OCI-LY7 (cell line): ENCODE measurements around the gene ZNF80. TPM values are rescaled to one million over a fixed set of nuclear protein-coding genes. Genes with fewer than 3 reads are reported as not detected.

ENCODE experiments used
- BruUV-seq: library from RNA; stranded (reverse); fragments of 400-500 nt; replicated peaks from 2 replicates; lab custom pipeline; 2021; lab: Mats Ljungman, UMichigan
- CTCF ChIA-PET: fragments of 300-600 bp; sonication (Branson Sonifier 250); formaldehyde crosslinking; loops from one replicate; lab custom pipeline; 2022; ENCODE audit warnings: antibody characterized with exemption; ENCODE audit not compliant: unreplicated experiment; lab: Charles Lee
- POLR2A ChIA-PET: fragments of 300-600 bp; sonication (Branson Sonifier 250); formaldehyde crosslinking; loops from one replicate; lab custom pipeline; 2022; ENCODE audit warnings: antibody characterized with exemption; lab: Charles Lee
- DNase-seq: peaks from one replicate; pipeline ENCODE4 v3.0.0-alpha.2; 2015; ENCODE audit warnings: low spot score
- H2AFZ ChIP-seq: fragments of 200-600 bp; sonication (generic), shearing (Covaris generic); 2 replicates; pipeline ENCODE4 v1.6.1; 2014; ENCODE audit warnings: mild to moderate bottlenecking, antibody characterized with exemption, low read length, moderate library complexity
- H3K27ac ChIP-seq: fragments of 200-600 bp; sonication (generic); 2 replicates; pipeline ENCODE4 v1.5.1; 2014; ENCODE audit warnings: mixed run types, low read depth, mild to moderate bottlenecking, moderate library complexity, low read length, inconsistent platforms; ENCODE audit not compliant: poor library complexity, severe bottlenecking
- H3K36me3 ChIP-seq: fragments of 200-600 bp; sonication (generic); 2 replicates; pipeline ENCODE4 v1.6.1; 2014; ENCODE audit warnings: mild to moderate bottlenecking, antibody characterized with exemption, low read length, moderate library complexity, mixed read lengths; ENCODE audit not compliant: insufficient read depth
- H3K4me1 ChIP-seq: fragments of 200-600 bp; sonication (generic); 2 replicates; pipeline ENCODE4 v1.5.1; 2014; ENCODE audit warnings: mild to moderate bottlenecking, low read length; ENCODE audit not compliant: insufficient read depth, poor library complexity, severe bottlenecking
- H3K4me2 ChIP-seq: fragments of 200-600 bp; sonication (generic); 2 replicates; pipeline ENCODE4 v1.6.1; 2014; ENCODE audit warnings: mild to moderate bottlenecking, low read length
- H3K4me3 ChIP-seq: fragments of 200-600 bp; sonication (generic); 2 replicates; pipeline ENCODE4 v1.5.1; 2014; ENCODE audit warnings: mild to moderate bottlenecking, low read depth, low read length; ENCODE audit not compliant: poor library complexity, severe bottlenecking
- H3K79me2 ChIP-seq: fragments of 200-600 bp; sonication (generic); 2 replicates; pipeline ENCODE4 v1.6.1; 2016; ENCODE audit warnings: low read depth, mild to moderate bottlenecking, low read length, moderate library complexity, mixed read lengths; ENCODE audit not compliant: insufficient read depth
- H3K9me2 ChIP-seq: fragments of 200-600 bp; sonication (generic); 2 replicates; pipeline ENCODE4 v1.6.1; 2016; ENCODE audit warnings: mild to moderate bottlenecking, low read length, mixed read lengths; ENCODE audit not compliant: insufficient read depth
- H3K9me3 ChIP-seq: fragments of 200-600 bp; sonication (generic); 2 replicates; pipeline ENCODE4 v1.6.1; 2014; ENCODE audit warnings: mild to moderate bottlenecking, mixed run types, low read length, mixed read lengths
- H4K20me1 ChIP-seq: fragments of 200-600 bp; sonication (generic); 2 replicates; pipeline ENCODE4 v1.6.1; 2014; ENCODE audit warnings: mild to moderate bottlenecking, antibody characterized with exemption, low read length, moderate library complexity, mixed read lengths; ENCODE audit not compliant: insufficient read depth
- CTCF ChIP-seq: fragments of 200-600 bp; sonication (generic); conservative IDR thresholded peaks from 2 replicates; pipeline ENCODE4 v1.5.1; 2014; ENCODE audit warnings: mild to moderate bottlenecking, antibody characterized with exemption, low read length, moderate library complexity, mixed read lengths
- EZH2phosphoT487 ChIP-seq: fragments of 200-600 bp; sonication (generic); IDR thresholded peaks from 2 replicates; pipeline ENCODE4 v1.6.1; 2018; ENCODE audit warnings: low read depth, borderline replicate concordance, mild to moderate bottlenecking, mixed run types, antibody characterized with exemption, low read length, moderate library complexity, mixed read lengths
- intact Hi-C: fragments of 100-400 bp; cut with micrococcal nuclease; formaldehyde crosslinking; loops from one replicate; pipeline ENCODE4 v1.10.0; 2022; ENCODE audit not compliant: unreplicated experiment
- total RNA-seq, 2 experiments: library from RNA; depleted of rRNA in 1 of 2; stranded (reverse); fragments of >200 nt in 1 of 2; shearing (Covaris generic) in 1 of 2; gene quantifications; 2 replicates each; pipeline ENCODE4 v1.2.3, GENCODE V29; 2014 to 2022

Gene ZNF80
- total RNA-seq, 2 experiments from 2014 or later = not detected

DNA sequence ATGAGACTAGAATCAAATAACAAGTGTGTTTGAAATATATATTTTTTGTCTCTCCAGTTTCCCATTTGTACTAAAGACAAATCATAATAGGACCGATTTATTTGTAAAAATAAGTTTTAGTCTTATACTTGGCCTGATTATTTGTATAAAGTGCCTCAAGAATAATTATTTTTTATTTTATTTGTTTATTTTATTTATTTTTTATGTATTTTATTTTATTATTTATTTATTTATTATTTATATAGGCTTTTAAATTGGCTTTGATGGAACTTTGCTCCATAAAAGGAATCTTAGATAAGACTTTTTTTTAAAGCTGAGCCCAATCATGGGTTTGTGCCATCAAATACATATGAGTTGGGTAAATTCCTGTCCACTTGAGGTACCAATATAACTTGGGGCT lies 22.2 kb upstream of the ZNF80 start:
- H3K4me2 ChIP-seq = no peak overlapping the region
- H3K27ac ChIP-seq = no peak overlapping the region
- H3K36me3 ChIP-seq = no peaks in the 10 kb centered on the region
- no peaks in the 10 kb centered on the region for H3K4me1 ChIP-seq
- intact Hi-C loops = no loop called here
- DNase-seq = no peak
- POLR2A ChIA-PET = interaction anchor here (1.1 kb wide), 1 partner anchor 14 kb away, joined by 5 read pairs; no protein-coding TSS in a partner anchor
- peaks cover 14% of the 10 kb centered on the region; the same call in 1 of the 2 replicates for H3K9me3 ChIP-seq
- CTCF ChIA-PET = no interaction called here
- H3K79me2 ChIP-seq = no peaks in the 10 kb centered on the region
- no peak overlapping the region for H2AFZ ChIP-seq
- no peak overlapping the region for H3K4me3 ChIP-seq
- TF ChIP-seq EZH2phosphoT487 (no peak), CTCF (no peak)
- BruUV-seq = no TSS peak
- no peaks in the 10 kb centered on the region for H4K20me1 ChIP-seq
- no peaks in the 10 kb centered on the region for H3K9me2 ChIP-seq

GRCh38 chr3:114253505-114253904 lies 16.1 kb upstream of the ZNF80 start:
- DNase-seq = no peak
- Histone ChIP-seq H3K27ac (no peak overlapping the region), H2AFZ (no peak overlapping the region), H3K4me1 (no peaks in the 10 kb centered on the region), H3K9me3 (no peaks in the 10 kb centered on the region), H3K4me2 (no peak overlapping the region), H3K4me3 (no peak overlapping the region), H4K20me1 (no peaks in the 10 kb centered on the region), H3K9me2 (no peaks in the 10 kb centered on the region), H3K36me3 (no peaks in the 10 kb centered on the region), H3K79me2 (no peaks in the 10 kb centered on the region)
- intact Hi-C loops = no loop called here
- no peak for TF ChIP-seq CTCF
- ChIA-PET CTCF (no interaction called here), POLR2A (no interaction called here)
- BruUV-seq = no TSS peak

GRCh38 chr3:114252954-114253353 lies 15.6 kb upstream of the ZNF80 start:
- Histone ChIP-seq H4K20me1 (no peaks in the 10 kb centered on the region), H3K4me2 (no peak overlapping the region), H2AFZ (no peak overlapping the region), H3K4me1 (no peaks in the 10 kb centered on the region), H3K9me2 (no peaks in the 10 kb centered on the region), H3K9me3 (no peaks in the 10 kb centered on the region), H3K79me2 (no peaks in the 10 kb centered on the region), H3K36me3 (no peaks in the 10 kb centered on the region), H3K27ac (no peak overlapping the region), H3K4me3 (no peak overlapping the region)
- TF ChIP-seq CTCF (no peak), EZH2phosphoT487 (no peak)
- intact Hi-C loops = no loop called here
- CTCF ChIA-PET = no interaction called here
- no peak for DNase-seq
- POLR2A ChIA-PET = no interaction called here
- BruUV-seq = no TSS peak
